ENCODE measurements around the gene KRTAP4-8.

GRCh38 chr17:41131979-41132378 lies 34.0 kb upstream of the KRTAP4-8 start:
- no peak for TF ChIP-seq CTCF (optimal IDR thresholded peaks at IDR 0.05 in 1 of 3, IDR thresholded peaks at IDR 0.05 in 1 of 3, conservative IDR thresholded peaks at IDR 0.05 in 1 of 3; ENCODE audit: extremely low read depth in 1 of 3, insufficient read depth in 2 of 3, low read length in 3 of 3)
- no peak for TF ChIP-seq EZH2 (IDR thresholded peaks at IDR 0.05; ENCODE audit: low read length)

Measured in keratinocyte (primary cell).